GM12875 (cell line): Measurements from ENCODE around the gene CELF4.

Experiments used
- H3K4me3 ChIP-seq: one replicate; pipeline ENCODE4 v1.5.1; 2011; ENCODE audit warnings: low read depth, low read length, control low read depth
- CTCF ChIP-seq: IDR thresholded peaks from 2 replicates; pipeline ENCODE4 v1.5.1; 2011; ENCODE audit warnings: low read depth, mild to moderate bottlenecking, control low read depth, inconsistent platforms, low read length, moderate library complexity, borderline replicate concordance; ENCODE audit not compliant: insufficient read depth

Gene CELF4

GRCh38 chr18:37280701-37281393 lies 284.8 kb downstream of the CELF4 start:
- TF ChIP-seq CTCF: no peak
- H3K4me3 ChIP-seq: no peak overlapping the region

- no peak for TF ChIP-seq CTCF
- no peak overlapping the region for H3K4me3 ChIP-seq
These were observed 287.8 kb downstream of the CELF4 start for GRCh38 chr18:37277804-37278203.

GRCh38 chr18:37276111-37276890 lies 289.3 kb downstream of the CELF4 start:
- no peak for TF ChIP-seq CTCF
- H3K4me3 ChIP-seq: no peak overlapping the region

GRCh38 chr18:37275237-37275741 lies 290.3 kb downstream of the CELF4 start:
- no peak overlapping the region for H3K4me3 ChIP-seq
- TF ChIP-seq CTCF: no peak

- TF ChIP-seq CTCF: no peak
- H3K4me3 ChIP-seq: no peak overlapping the region
These were observed 291.0 kb downstream of the CELF4 start for GRCh38 chr18:37274309-37275236.

- H3K4me3 ChIP-seq: no peak overlapping the region
- no peak for TF ChIP-seq CTCF
These were observed 292.8 kb downstream of the CELF4 start for GRCh38 chr18:37272841-37273240.
